Measurements from ENCODE around the gene HERPUD1.

DNA sequence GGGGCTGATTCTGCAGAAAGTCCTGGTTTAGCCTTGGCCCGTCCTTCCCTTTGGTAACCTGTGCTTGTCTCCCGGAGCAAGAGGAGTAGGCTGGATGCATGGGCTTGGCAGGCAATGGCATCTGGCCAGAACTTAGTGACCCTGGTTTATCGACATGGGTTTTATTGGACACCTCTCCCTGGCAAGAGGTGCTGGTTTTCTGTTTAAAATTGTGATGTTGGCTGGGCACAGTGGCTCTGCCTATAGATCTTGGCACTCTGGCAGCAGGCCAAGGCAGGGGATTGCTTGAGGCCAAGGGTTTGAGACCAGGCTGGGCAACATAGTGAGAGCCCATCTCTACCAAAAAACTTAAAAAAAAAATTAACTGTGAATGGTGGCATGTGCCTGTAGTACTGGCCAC is 35.7 kb upstream of the HERPUD1 start:
- TF ChIP-seq, protein P1, sequence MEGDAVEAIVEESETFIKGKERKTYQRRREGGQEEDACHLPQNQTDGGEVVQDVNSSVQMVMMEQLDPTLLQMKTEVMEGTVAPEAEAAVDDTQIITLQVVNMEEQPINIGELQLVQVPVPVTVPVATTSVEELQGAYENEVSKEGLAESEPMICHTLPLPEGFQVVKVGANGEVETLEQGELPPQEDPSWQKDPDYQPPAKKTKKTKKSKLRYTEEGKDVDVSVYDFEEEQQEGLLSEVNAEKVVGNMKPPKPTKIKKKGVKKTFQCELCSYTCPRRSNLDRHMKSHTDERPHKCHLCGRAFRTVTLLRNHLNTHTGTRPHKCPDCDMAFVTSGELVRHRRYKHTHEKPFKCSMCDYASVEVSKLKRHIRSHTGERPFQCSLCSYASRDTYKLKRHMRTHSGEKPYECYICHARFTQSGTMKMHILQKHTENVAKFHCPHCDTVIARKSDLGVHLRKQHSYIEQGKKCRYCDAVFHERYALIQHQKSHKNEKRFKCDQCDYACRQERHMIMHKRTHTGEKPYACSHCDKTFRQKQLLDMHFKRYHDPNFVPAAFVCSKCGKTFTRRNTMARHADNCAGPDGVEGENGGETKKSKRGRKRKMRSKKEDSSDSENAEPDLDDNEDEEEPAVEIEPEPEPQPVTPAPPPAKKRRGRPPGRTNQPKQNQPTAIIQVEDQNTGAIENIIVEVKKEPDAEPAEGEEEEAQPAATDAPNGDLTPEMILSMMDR (conservative IDR thresholded peaks at IDR 0.05) = no peak
- TF ChIP-seq ZFX (IDR thresholded peaks at IDR 0.05) = no peak
